Upper lobe of left lung (tissue), 6 donors: ENCODE results near the gene EVPL. TPM values are rescaled to one million over a fixed set of nuclear protein-coding genes. Genes with fewer than 3 reads are reported as not detected.

ENCODE experiments used
- ATAC-seq, 2 donors: fragments of 200-7000 bp; cut with Tn5 transposase; one replicate each; pipeline ENCODE4 v1.9.1; 2022; ENCODE audit warnings: mild to moderate bottlenecking in 2 of 2, moderate library complexity in 2 of 2; ENCODE audit not compliant: low FRiP score in 2 of 2
- DNase-seq, 2 donors: peaks; one replicate each; pipeline ENCODE4 v3.0.0-alpha.2; 2019 to 2020
- H3K27ac ChIP-seq, 4 donors: fragments of 200-600 bp; sonication (generic); one replicate each; pipeline ENCODE4 v1.5.1; 2016 to 2019
- H3K27me3 ChIP-seq, 4 donors: fragments of 200-600 bp; sonication (generic); one replicate each; pipeline ENCODE4 v1.5.1; 2017 to 2019
- H3K36me3 ChIP-seq, 4 donors: fragments of 200-600 bp; sonication (generic); one replicate each; pipeline ENCODE4 v1.5.1; 2016 to 2019
- H3K4me1 ChIP-seq, 4 donors: fragments of 200-600 bp; sonication (generic); one replicate each; pipeline ENCODE4 v1.5.1; 2018 to 2019
- H3K4me3 ChIP-seq, 4 donors: fragments of 200-600 bp; sonication (generic); one replicate each; pipeline ENCODE4 v1.5.1; 2017 to 2019; ENCODE audit warnings: mild to moderate bottlenecking in 2 of 4, moderate library complexity in 1 of 4
- H3K9me3 ChIP-seq, 4 donors: fragments of 200-600 bp; sonication (generic); one replicate each; pipeline ENCODE4 v1.5.1; 2018 to 2019
- EP300 ChIP-seq, 4 donors: sonication (generic); formaldehyde crosslinking; IDR thresholded peaks; one replicate each; pipeline ENCODE4 v1.5.1; 2017; ENCODE audit warnings: antibody characterized with exemption in 4 of 4, control low read depth in 2 of 4
- POLR2A ChIP-seq, 4 donors: fragments of 450-650 bp; IDR thresholded peaks; one replicate each; pipeline ENCODE4 v1.5.1; 2016 to 2017; ENCODE audit warnings: antibody characterized with exemption in 4 of 4, mild to moderate bottlenecking in 2 of 4
- POLR2AphosphoS5 ChIP-seq, 2 donors: sonication (generic); formaldehyde crosslinking; IDR thresholded peaks; one replicate each; pipeline ENCODE4 v1.5.1; 2017; ENCODE audit warnings: antibody characterized with exemption in 2 of 2
- WGBS, 2 donors: methylation state at CpG; one replicate each; pipeline ENCODE4 v1.1.5; 2017 to 2018; 5-methylcytosine and 5-hydroxymethylcytosine counted together
- total RNA-seq, 6 donors: library from RNA; depleted of rRNA in 4 of 6; stranded (reverse); fragments of >200 nt in 4 of 6; gene quantifications; one replicate each; pipeline versions ENCODE4 v1.1.0 to v1.2.1, GENCODE V29; 2016 to 2021
- TF ChIP-seq, protein P1 (sequence below), 6 experiments: fragments of 450-650 bp in 4 of 6; fragments of 200-600 bp in 2 of 6; sonication (generic) in 2 of 6; IDR thresholded peaks; one replicate each; pipeline ENCODE4 v1.5.1; 2016 to 2019; ENCODE audit warnings: antibody characterized with exemption in 6 of 6
- donor health status: DM: no; HTN: no; CAD: no; lungs with moderate emphysema.
- donor health status: DM: no; HTN: yes; CAD: no; lungs with severe emphysema.

EVPL gene
- total RNA-seq, 6 donors from 2014 or later: 47.5 to 142 (median 63.4) TPM

DNA sequence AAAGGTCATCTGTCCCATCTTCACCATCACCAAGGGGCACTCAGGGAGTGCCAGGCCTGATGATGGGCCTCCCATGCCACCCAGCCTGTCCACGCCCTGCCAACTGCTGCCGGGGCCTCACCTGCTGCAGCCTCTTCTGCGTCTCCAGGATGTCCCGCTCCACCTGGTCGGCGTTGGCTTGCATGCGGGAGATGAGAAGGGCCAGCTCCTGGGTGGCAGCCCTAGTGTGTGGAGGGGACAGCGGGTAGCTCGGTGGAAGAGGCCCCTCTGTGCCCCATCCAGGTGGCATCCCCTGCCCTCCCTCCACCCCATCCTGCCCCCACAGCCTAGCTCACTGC is 3.2 kb downstream of the EVPL start:
- DNase-seq: peak in 1 of 2 donors; percentile 62
- no peak for ATAC-seq
- H3K27me3 ChIP-seq: no peaks in the 10 kb centered on the region
- no peak overlapping the region for H3K27ac ChIP-seq
- H3K4me3 ChIP-seq: no peak overlapping the region
- no peak for TF ChIP-seq EP300 (IDR thresholded peaks at IDR 0.05)
- TF ChIP-seq, protein P1, sequence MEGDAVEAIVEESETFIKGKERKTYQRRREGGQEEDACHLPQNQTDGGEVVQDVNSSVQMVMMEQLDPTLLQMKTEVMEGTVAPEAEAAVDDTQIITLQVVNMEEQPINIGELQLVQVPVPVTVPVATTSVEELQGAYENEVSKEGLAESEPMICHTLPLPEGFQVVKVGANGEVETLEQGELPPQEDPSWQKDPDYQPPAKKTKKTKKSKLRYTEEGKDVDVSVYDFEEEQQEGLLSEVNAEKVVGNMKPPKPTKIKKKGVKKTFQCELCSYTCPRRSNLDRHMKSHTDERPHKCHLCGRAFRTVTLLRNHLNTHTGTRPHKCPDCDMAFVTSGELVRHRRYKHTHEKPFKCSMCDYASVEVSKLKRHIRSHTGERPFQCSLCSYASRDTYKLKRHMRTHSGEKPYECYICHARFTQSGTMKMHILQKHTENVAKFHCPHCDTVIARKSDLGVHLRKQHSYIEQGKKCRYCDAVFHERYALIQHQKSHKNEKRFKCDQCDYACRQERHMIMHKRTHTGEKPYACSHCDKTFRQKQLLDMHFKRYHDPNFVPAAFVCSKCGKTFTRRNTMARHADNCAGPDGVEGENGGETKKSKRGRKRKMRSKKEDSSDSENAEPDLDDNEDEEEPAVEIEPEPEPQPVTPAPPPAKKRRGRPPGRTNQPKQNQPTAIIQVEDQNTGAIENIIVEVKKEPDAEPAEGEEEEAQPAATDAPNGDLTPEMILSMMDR (IDR thresholded peaks at IDR 0.05): no peak
- H3K36me3 ChIP-seq: peaks cover 0 to 12% (median 0%) of the 10 kb centered on the region in 4 donors
- peaks cover 0 to 17% (median 3%) of the 10 kb centered on the region in 4 donors for H3K4me1 ChIP-seq
- WGBS, 2 donors: 91% methylated on average over 9 of the region's 9 CpGs; no CpG with 5 or more reads in 1 of the 2 donors
- H3K9me3 ChIP-seq: no peaks in the 10 kb centered on the region

DNA sequence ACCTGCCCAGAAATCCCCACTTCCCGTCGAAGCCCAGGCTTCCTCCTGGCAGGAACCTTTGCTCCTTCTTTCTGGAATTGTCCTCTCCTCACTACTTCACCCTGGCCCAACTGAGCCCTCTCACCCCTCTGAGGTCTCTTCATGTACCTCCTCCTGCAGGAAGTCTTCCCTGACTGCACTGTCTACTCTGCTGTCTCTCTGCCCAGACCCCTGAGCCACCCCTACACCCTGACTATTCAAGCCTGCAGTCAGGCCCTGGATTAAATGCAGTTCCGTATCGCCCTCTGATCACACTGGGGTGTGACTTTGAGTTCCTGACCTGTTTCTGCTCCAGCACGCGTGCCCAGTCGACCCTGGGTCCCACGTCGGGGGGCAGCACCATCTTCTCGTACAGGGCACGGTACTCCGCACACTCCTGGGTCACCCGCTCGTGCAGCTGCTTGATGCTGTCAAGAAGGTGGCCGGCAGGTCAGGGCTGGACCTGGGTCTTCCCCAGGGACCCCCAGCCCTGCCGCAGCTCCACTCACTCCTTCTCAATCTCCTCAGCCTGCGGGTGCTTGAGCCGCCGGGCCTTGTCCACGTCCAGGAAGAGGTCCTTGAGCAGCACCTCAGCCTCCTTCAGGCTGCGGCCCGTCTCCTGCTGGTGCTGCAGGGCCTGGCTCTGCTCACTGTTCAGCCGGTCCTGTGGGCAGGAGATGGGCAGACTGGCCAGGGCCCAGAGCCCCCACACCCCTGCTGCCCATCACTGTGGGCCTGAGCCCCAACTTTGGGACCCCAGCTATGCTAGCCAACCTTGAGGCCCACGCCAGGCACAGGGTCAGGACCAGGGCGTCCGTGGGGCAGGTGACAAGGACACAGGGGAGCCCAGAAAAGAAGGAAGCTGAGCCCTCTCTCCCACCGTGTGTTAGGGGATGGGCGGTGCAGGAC is 3.9 kb downstream of the EVPL start:
- ATAC-seq: no peak
- Histone ChIP-seq H3K36me3 (peaks cover 0 to 15% (median under 1%) of the 10 kb centered on the region in 4 donors), H3K4me3 (no peak overlapping the region), H3K27me3 (no peaks in the 10 kb centered on the region), H3K9me3 (no peaks in the 10 kb centered on the region), H3K27ac (no peak overlapping the region), H3K4me1 (peaks cover 0 to 17% (median 2%) of the 10 kb centered on the region in 4 donors)
- WGBS, 2 donors: 92 to 96% methylated on average over 19 to 28 of the region's 28 CpGs
- peak in 1 of 2 donors; percentile 63 for DNase-seq
- TF ChIP-seq POLR2A (IDR thresholded peaks at IDR 0.05) (no peak), EP300 (IDR thresholded peaks at IDR 0.05) (no peak), POLR2AphosphoS5 (IDR thresholded peaks at IDR 0.05) (no peak)
- TF ChIP-seq, protein P1 (IDR thresholded peaks at IDR 0.05): no peak

DNA sequence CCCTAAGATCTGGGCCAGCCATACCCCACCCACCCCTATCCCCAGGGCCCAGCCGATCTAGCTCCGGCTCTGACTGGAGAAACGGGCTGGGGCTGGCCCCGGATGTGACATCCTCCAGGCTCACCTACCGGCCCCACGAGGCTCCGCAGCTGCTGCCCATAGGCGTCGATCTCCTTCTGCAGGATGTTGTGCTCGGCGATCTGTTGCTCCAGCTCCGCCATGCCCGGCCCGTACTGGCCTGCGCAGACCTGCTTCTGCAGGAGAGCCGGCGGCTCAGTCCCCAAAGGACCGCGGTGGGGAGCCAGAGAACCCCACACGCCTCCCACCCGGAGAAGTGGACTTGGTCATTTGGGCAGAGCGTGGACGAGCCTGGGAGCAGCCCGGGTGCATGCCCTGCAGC is 4.8 kb downstream of the EVPL start:
- ATAC-seq: no peak

DNA sequence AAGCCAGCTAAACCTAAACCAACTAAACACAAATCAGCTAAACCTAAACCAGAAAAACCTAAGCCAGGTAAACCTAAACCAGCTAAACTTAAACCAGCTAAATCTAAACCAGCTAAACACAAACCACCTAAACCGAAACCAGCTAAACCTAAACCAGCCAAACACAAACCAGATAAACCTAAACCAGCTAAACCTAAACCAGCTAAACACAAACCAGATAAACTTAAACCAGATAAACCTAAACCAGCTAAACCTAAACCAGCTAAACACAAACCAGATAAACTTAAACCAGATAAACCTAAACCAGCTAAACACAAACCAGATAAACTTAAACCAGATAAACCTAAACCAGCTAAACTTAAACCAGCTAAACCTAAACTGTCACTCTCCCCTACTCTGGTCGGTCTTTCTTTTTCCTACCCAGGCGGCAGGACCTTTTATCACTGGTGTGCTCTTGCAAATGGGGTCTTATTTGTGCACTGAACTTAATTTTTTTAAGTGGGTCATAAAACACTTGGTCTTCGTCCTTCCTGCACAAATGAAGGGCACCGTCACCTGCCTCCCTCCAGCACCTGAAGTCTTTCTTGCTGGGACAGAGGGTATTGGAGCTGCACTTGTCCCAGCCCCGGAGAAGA is 7.2 kb downstream of the EVPL start:
- Histone ChIP-seq H3K27ac (no peak overlapping the region), H3K4me3 (no peak overlapping the region), H3K36me3 (peaks cover 0 to 18% (median 2%) of the 10 kb centered on the region in 4 donors), H3K9me3 (no peaks in the 10 kb centered on the region), H3K4me1 (peaks cover 0 to 2% (median under 1%) of the 10 kb centered on the region in 4 donors), H3K27me3 (no peaks in the 10 kb centered on the region)
- DNase-seq (no peak), ATAC-seq (no peak)
- TF ChIP-seq POLR2AphosphoS5 (IDR thresholded peaks at IDR 0.05) (no peak), POLR2A (IDR thresholded peaks at IDR 0.05) (no peak), EP300 (IDR thresholded peaks at IDR 0.05) (no peak)
- TF ChIP-seq, protein P1 (IDR thresholded peaks at IDR 0.05): no peak
- WGBS, 2 donors: 84 to 88% methylated on average over 6 of the region's 6 CpGs

More for the DNA sequence above, 4.8 kb downstream of the EVPL start:
- TF ChIP-seq EP300 (IDR thresholded peaks at IDR 0.05) (no peak), POLR2AphosphoS5 (IDR thresholded peaks at IDR 0.05) (no peak), POLR2A (IDR thresholded peaks at IDR 0.05) (no peak)
- TF ChIP-seq, protein P1 (IDR thresholded peaks at IDR 0.05): no peak
- Histone ChIP-seq H3K4me1 (peaks cover 0 to 9% (median 2%) of the 10 kb centered on the region in 4 donors), H3K36me3 (peaks cover 0 to 18% (median 2%) of the 10 kb centered on the region in 4 donors), H3K4me3 (no peak overlapping the region), H3K27me3 (no peaks in the 10 kb centered on the region), H3K27ac (no peak overlapping the region), H3K9me3 (no peaks in the 10 kb centered on the region)
- peak in 1 of 2 donors; percentile 79 for DNase-seq
- 33 to 86% methylated on average over 5 to 18 of the region's 24 CpGs for WGBS, 2 donors
